AG10803 (cell line): ENCODE results near the gene VPS37C.
"Not testable (repeated sequence)": the region's sequence is repeated elsewhere in the genome, so short reads cannot be mapped to it uniquely, and the experiment has no call there.

Source experiments
- DNase-seq: peaks from one replicate; pipeline ENCODE4 v3.0.0; 2010; ENCODE audit warnings: low read depth
- H3K4me3 ChIP-seq: 2 replicates; pipeline ENCODE4 v1.5.1; 2011; ENCODE audit warnings: mild to moderate bottlenecking, low read length, control low read depth
- TF ChIP-seq, protein P1 (sequence below): conservative IDR thresholded peaks from 2 replicates; pipeline ENCODE4 v1.5.1; 2011; ENCODE audit warnings: mild to moderate bottlenecking, low read length, control low read depth, inconsistent platforms

Gene VPS37C

GRCh38 chr11:61172356-61172755, 11.1 kb upstream of the VPS37C start:
- H3K4me3 ChIP-seq, result no peak overlapping the region
- TF ChIP-seq, protein P1, sequence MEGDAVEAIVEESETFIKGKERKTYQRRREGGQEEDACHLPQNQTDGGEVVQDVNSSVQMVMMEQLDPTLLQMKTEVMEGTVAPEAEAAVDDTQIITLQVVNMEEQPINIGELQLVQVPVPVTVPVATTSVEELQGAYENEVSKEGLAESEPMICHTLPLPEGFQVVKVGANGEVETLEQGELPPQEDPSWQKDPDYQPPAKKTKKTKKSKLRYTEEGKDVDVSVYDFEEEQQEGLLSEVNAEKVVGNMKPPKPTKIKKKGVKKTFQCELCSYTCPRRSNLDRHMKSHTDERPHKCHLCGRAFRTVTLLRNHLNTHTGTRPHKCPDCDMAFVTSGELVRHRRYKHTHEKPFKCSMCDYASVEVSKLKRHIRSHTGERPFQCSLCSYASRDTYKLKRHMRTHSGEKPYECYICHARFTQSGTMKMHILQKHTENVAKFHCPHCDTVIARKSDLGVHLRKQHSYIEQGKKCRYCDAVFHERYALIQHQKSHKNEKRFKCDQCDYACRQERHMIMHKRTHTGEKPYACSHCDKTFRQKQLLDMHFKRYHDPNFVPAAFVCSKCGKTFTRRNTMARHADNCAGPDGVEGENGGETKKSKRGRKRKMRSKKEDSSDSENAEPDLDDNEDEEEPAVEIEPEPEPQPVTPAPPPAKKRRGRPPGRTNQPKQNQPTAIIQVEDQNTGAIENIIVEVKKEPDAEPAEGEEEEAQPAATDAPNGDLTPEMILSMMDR, result no peak
- DNase-seq, result no peak

- TF ChIP-seq, protein P1, result no peak
- DNase-seq, result no peak
- no peak overlapping the region for H3K4me3 ChIP-seq
Observed at GRCh38 chr11:61171907-61172306, 10.7 kb upstream of the VPS37C start.

- TF ChIP-seq, protein P1, result no peak
- no peak for DNase-seq
- no peak overlapping the region for H3K4me3 ChIP-seq
Observed at GRCh38 chr11:61170566-61170965, 9.3 kb upstream of the VPS37C start.

DNA sequence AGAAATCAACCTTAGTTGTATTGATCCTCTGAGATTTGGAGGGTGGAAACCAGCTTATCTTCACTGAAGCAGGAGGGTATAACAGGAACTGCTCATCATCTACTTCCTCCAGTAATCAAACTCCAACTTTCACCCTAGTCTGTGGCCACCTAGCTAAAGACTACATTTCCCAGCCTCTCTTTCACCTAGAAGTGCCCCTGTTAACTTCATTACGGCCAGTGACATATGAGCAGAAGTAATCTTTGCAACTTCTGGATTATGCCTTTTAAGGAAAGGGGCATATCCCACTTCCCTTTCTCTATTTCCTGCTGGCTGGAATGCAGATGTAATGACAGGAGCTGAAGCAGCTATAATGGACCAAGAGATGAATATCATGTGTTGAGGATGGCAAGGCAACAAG, 7.6 kb upstream of the VPS37C start:
- no peak overlapping the region for H3K4me3 ChIP-seq
- TF ChIP-seq, protein P1, result no peak
- DNase-seq, result no peak

GRCh38 chr11:61168042-61168688, 6.9 kb upstream of the VPS37C start:
- DNase-seq, result no peak
- no peak overlapping the region for H3K4me3 ChIP-seq
- TF ChIP-seq, protein P1, result no peak

GRCh38 chr11:61166331-61166730, 5.1 kb upstream of the VPS37C start:
- DNase-seq, H3K4me3 ChIP-seq: not testable (repeated sequence)

DNA sequence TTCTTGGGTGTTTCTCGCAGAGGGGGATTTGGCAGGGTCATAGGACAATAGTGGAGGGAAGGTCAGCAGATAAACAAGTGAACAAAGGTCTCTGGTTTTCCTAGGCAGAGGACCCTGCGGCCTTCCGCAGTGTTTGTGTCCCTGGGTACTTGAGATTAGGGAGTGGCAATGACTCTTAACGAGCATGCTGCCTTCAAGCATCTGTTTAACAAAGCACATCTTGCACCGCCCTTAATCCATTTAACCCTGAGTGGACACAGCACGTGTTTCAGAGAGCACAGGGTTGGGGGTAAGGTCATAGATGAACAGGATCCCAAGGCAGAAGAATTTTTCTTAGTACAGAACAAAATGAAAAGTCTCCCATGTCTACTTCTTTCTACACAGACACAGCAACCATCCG, 4.6 kb upstream of the VPS37C start:
- H3K4me3 ChIP-seq, result not testable (repeated sequence)

DNA sequence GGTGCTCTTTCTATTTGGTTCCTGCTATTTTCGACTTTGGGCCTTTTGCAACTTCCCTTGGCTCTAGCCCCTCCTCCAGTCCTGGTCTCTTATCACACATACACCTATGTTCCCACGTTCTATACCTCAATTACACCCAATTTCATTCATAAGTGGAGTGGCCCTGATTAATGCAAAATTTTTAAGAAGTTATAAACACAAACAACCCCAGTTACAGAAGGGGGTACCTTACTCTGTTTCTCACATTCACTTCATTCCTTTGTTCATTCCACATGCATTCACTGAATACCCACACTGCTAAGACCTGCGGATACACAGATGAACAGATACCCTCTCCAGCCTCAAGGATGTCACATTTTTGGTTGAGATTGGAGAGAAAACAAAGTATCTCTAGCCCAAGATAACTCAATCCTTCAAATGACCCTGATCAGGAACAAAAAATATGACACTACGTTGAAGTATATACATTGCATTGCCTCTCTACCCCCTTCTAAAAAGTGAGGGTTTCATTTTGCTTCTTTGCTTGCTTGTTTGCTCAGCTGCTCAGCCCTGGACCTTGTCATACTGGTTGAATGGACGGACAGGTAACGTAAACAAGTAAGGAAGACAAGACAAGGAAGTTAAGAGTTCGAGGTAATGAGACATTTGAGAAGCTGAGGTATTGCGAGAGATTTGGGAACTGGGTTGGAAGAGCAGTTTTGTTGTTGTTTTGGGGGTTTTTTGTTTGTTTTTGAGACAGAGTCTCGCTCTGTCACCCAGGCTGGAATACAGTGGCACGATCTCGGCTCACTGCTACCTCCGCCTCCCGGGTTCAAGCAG, 3.6 kb upstream of the VPS37C start:
- TF ChIP-seq, protein P1, result no peak
- no peak for DNase-seq
- H3K4me3 ChIP-seq, result no peak overlapping the region

More for the DNA sequence above, 4.6 kb upstream of the VPS37C start:
- not testable (repeated sequence) for DNase-seq
